Measurements from ENCODE around the gene DNAJC5G. TPM values are rescaled to one million over a fixed set of nuclear protein-coding genes. Genes with fewer than 3 reads are reported as not detected.
A peak's percentile ranks its signal among the peaks of the same experiment; 100 is the strongest.
"Not testable (repeated sequence)": the region's sequence is repeated elsewhere in the genome, so short reads cannot be mapped to it uniquely, and the experiment has no call there.

The DNAJC5G gene
- polyA plus RNA-seq, 3 donors: not detected

GRCh38 chr2:27315122-27315521, 39.9 kb downstream of the DNAJC5G start:
- Mint-ChIP-seq H3K9me3 (no peaks in the 10 kb centered on the region), H3K36me3 (peaks cover 31 to 49% of the 10 kb centered on the region in 2 donors), H3K27me3 (ENCODE audit: low read depth in 3 of 3) (peaks cover 0 to 4% (median 1%) of the 10 kb centered on the region in 3 donors), H3K4me1 (peaks cover 3% of the 10 kb centered on the region), H3K4me3 (no peak overlapping the region), H3K27ac (no peak overlapping the region)
- WGBS (ENCODE audit: insufficient coverage): 94% methylated on average over 7 of the region's 8 CpGs
- Histone ChIP-seq H3K36me3 (replicated peaks in 1 of 2; ENCODE audit: control insufficient read depth in 1 of 2, insufficient read depth in 2 of 2, low read length in 2 of 2) (peaks cover 17 to 34% of the 10 kb centered on the region in 2 donors), H4K20me1 (ENCODE audit: insufficient read depth, low read length) (peaks cover 12% of the 10 kb centered on the region), H3K79me2 (ENCODE audit: insufficient read depth, low read length) (peaks cover 4% of the 10 kb centered on the region), H3K4me1 (ENCODE audit: control insufficient read depth in 1 of 2, insufficient read depth in 2 of 2, low read length in 2 of 2) (no peaks in the 10 kb centered on the region), H3K4me3 (replicated peaks in 1 of 3; ENCODE audit: low read depth in 2 of 3, low read length in 3 of 3) (no peak overlapping the region), H3K4me2 (replicated peaks; ENCODE audit: extremely low read depth, low read length, poor library complexity, severe bottlenecking) (no peak overlapping the region), H3K27me3 (ENCODE audit: control insufficient read depth in 2 of 2, insufficient read depth in 2 of 2, low read length in 2 of 2) (no peaks in the 10 kb centered on the region), H3K27ac (ENCODE audit: low read depth in 1 of 2, low read length in 2 of 2) (no peak overlapping the region), H3K9me3 (replicated peaks in 1 of 2; ENCODE audit: control insufficient read depth in 1 of 2, insufficient read depth in 1 of 2, low read length in 2 of 2) (no peaks in the 10 kb centered on the region), H2AFZ (ENCODE audit: insufficient read depth, low read depth, low read length, poor library complexity, severe bottlenecking) (no peak overlapping the region), H3K9ac (ENCODE audit: insufficient read depth, low read length, poor library complexity, severe bottlenecking) (no peak overlapping the region)
- DNase-seq: no peak
- intact Hi-C loops (cut with micrococcal nuclease): no loop called here
- no peak for TF ChIP-seq CTCF (IDR thresholded peaks at IDR 0.05)

GRCh38 chr2:27316655-27317412, 41.6 kb downstream of the DNAJC5G start:
- H3K27ac Mint-ChIP-seq: peak overlapping the region in 1 of 7 donors; percentile 31
- no peak overlapping the region for H3K9ac ChIP-seq (ENCODE audit: insufficient read depth, low read length, poor library complexity, severe bottlenecking)
- no peak for DNase-seq

GRCh38 chr2:27319839-27320238, 44.6 kb downstream of the DNAJC5G start:
- H3K27ac ChIP-seq (ENCODE audit: low read depth in 1 of 2, low read length in 2 of 2); H3K9me3 Mint-ChIP-seq; H3K27me3 ChIP-seq (ENCODE audit: control insufficient read depth in 2 of 2, insufficient read depth in 2 of 2, low read length in 2 of 2); H3K4me3 Mint-ChIP-seq; H2AFZ ChIP-seq (ENCODE audit: insufficient read depth, low read depth, low read length, poor library complexity, severe bottlenecking); H3K9me3 ChIP-seq (replicated peaks in 1 of 2; ENCODE audit: control insufficient read depth in 1 of 2, insufficient read depth in 1 of 2, low read length in 2 of 2); H3K4me3 ChIP-seq (replicated peaks in 1 of 3; ENCODE audit: low read depth in 2 of 3, low read length in 3 of 3); H4K20me1 ChIP-seq (ENCODE audit: insufficient read depth, low read length); H3K9ac ChIP-seq (ENCODE audit: insufficient read depth, low read length, poor library complexity, severe bottlenecking); intact Hi-C loops (cut with micrococcal nuclease); H3K27ac Mint-ChIP-seq; DNase-seq; H3K4me2 ChIP-seq (replicated peaks; ENCODE audit: extremely low read depth, low read length, poor library complexity, severe bottlenecking); H3K27me3 Mint-ChIP-seq (ENCODE audit: low read depth in 3 of 3): not testable (repeated sequence)
- WGBS (ENCODE audit: insufficient coverage): 100% methylated on average over 3 of the region's 15 CpGs
- Histone ChIP-seq H3K36me3 (replicated peaks in 1 of 2; ENCODE audit: control insufficient read depth in 1 of 2, insufficient read depth in 2 of 2, low read length in 2 of 2) (peaks cover 2 to 16% of the 10 kb centered on the region in 2 donors), H3K79me2 (ENCODE audit: insufficient read depth, low read length) (peaks cover 28% of the 10 kb centered on the region), H3K4me1 (ENCODE audit: control insufficient read depth in 1 of 2, insufficient read depth in 2 of 2, low read length in 2 of 2) (peaks cover 17 to 20% of the 10 kb centered on the region in 2 donors)
- Mint-ChIP-seq H3K4me1 (peaks cover 33% of the 10 kb centered on the region), H3K36me3 (peaks cover 11 to 26% of the 10 kb centered on the region in 2 donors)

More at GRCh38 chr2:27316655-27317412, 41.6 kb downstream of the DNAJC5G start:
- H3K27me3 ChIP-seq (ENCODE audit: control insufficient read depth in 2 of 2, insufficient read depth in 2 of 2, low read length in 2 of 2): no peaks in the 10 kb centered on the region
- H4K20me1 ChIP-seq (ENCODE audit: insufficient read depth, low read length): peaks cover 12% of the 10 kb centered on the region
- intact Hi-C loops (cut with micrococcal nuclease): no loop called here
- Mint-ChIP-seq H3K4me3 (no peak overlapping the region), H3K9me3 (no peaks in the 10 kb centered on the region), H3K27me3 (ENCODE audit: low read depth in 3 of 3) (no peaks in the 10 kb centered on the region), H3K4me1 (peaks cover 12% of the 10 kb centered on the region), H3K36me3 (peaks cover 20 to 37% of the 10 kb centered on the region in 2 donors)
- peaks cover under 1 to 2% of the 10 kb centered on the region in 2 donors for H3K4me1 ChIP-seq (ENCODE audit: control insufficient read depth in 1 of 2, insufficient read depth in 2 of 2, low read length in 2 of 2)
- H3K4me2 ChIP-seq (replicated peaks; ENCODE audit: extremely low read depth, low read length, poor library complexity, severe bottlenecking): no peak overlapping the region
- H2AFZ ChIP-seq (ENCODE audit: insufficient read depth, low read depth, low read length, poor library complexity, severe bottlenecking): no peak overlapping the region
- no peak for TF ChIP-seq CTCF (IDR thresholded peaks at IDR 0.05)
- no peak overlapping the region for H3K27ac ChIP-seq (ENCODE audit: low read depth in 1 of 2, low read length in 2 of 2)
- H3K36me3 ChIP-seq (replicated peaks in 1 of 2; ENCODE audit: control insufficient read depth in 1 of 2, insufficient read depth in 2 of 2, low read length in 2 of 2): peaks cover 10 to 25% of the 10 kb centered on the region in 2 donors
- no peaks in the 10 kb centered on the region for H3K9me3 ChIP-seq (replicated peaks in 1 of 2; ENCODE audit: control insufficient read depth in 1 of 2, insufficient read depth in 1 of 2, low read length in 2 of 2)
- no peak overlapping the region for H3K4me3 ChIP-seq (replicated peaks in 1 of 3; ENCODE audit: low read depth in 2 of 3, low read length in 3 of 3)
- 76% methylated on average over 7 of the region's 12 CpGs for WGBS (ENCODE audit: insufficient coverage)
- peaks cover 15% of the 10 kb centered on the region for H3K79me2 ChIP-seq (ENCODE audit: insufficient read depth, low read length)

All from CD14-positive monocyte (primary cell).